NCI-H774 (cell line): ENCODE measurements around the gene TRPC4AP.

Experiments used
- DNase-seq: peaks from one replicate; lab custom pipeline; 2025; lab: John Stamatoyannopoulos, UW

The TRPC4AP gene

DNA sequence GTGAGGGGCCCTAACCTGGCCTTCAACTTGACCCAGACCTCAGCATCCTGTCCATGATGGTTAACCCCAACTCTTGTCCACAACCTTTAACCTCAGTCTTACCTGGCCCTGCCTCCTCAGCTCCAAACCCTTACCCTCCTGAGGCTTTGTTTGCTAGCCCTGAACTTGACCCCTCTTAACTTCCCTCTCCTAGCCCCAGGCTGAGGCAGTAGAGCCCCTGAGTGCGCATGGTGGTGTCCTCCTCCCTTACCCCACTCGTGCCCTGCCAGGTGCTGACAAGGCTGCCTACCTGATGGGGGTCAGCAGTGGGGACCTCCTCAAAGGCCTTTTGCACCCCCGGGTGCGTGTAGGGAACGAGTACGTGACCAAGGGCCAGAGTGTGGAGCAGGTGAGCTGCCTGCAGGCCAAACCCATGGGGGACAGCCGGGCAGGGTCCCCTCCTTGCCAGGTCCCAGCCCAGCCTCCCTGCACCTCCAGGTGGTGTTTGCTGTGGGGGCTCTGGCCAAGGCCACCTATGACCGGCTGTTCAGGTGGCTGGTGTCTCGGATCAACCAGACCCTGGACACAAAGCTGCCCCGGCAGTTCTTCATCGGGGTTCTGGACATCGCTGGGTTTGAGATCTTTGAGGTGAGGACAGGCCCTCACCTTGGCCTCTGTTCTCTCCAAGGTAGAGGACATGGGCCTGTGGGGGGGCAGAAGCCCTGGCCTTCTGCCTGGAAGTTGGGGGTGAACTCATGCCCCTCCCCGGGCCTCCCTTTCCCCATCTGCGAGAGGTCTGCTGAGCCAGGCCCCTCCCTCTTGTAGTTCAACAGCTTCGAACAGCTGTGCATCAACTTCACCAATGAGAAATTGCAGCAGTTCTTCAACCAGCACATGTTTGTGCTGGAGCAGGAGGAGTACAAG is 105.1 kb downstream of the TRPC4AP start:
- no peak for DNase-seq

DNA sequence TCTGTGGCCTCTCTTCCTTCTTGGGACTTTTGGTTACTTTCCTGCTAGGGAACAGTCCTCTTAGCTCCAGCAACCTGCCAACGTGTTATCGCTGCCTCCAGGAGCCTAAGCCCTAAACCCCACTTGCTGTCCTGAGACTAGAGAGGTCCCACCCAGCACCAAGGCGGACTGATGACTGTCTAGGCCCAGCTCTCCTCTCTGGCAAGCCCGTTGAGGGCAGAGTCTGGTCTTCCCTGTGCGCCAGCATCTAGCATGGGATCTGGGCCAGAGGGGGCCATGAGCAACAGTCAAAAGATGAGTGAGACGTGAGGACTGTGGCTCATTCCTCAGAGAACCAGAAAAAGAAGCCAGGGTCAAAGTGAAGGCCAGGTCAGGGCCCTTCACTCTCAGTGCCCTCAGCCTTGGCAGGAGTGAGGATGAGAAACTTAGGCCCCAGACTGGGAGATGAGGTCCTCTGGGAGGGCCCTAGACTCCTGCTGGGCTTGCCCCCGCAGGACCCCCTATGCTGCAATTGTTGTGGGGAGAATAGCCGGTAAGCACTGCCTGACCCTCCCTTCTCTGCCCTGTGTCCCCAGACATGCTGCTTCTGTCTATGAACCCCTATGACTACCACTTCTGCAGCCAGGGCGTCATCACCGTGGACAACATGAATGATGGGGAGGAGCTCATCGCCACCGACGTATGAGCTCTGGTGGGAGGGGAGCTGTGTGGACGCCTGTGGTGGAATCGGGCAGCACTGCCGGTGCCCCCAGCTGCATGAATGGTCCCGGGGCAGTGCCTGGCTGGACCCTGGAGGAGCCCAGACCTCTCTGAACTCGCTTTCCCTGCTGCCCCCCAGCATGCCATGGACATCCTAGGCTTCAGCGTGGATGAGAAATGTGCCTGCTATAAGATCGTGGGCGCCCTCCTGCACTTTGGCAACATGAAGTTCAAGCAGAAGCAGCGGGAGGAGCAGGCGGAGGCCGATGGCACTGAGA is 106.0 kb downstream of the TRPC4AP start:
- DNase-seq: no peak

DNA sequence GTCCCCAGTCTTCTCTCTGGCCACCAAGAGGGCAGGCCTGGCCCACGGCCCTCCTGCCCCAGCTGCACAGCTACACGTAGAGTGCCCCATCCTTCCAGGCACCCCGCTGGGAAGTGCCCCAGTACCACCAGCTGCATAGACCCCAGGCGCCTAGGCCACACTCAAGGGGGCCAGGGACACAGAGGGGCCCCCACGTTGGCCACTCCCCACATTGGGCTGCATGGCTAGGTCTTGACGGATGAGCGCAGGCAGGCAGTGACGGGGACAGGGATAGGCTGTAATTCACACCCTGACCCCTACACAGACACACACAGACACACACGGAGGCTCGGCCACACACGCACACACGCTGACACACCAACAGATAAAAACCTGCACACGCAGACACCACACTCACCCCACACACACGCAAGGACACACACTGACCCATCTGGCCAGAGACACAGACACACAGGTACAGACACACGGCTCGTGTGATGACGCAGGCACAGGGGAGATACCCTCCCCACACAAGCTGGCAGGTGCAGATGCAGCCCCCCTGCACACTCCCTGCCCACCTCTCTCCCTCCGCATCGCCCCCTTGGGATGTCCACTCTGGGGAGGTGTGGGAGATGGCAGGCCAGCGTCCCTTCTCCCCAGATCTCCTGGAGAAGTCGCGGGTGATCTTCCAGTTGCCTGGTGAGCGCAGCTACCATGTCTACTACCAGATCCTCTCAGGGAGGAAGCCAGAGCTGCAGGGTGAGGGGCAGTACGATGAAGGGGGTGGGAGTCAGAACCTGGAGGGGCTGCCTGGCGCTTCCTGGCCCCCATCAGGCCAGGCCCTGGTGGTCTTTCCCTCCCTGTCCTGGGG is 106.9 kb downstream of the TRPC4AP start:
- no peak for DNase-seq

DNA sequence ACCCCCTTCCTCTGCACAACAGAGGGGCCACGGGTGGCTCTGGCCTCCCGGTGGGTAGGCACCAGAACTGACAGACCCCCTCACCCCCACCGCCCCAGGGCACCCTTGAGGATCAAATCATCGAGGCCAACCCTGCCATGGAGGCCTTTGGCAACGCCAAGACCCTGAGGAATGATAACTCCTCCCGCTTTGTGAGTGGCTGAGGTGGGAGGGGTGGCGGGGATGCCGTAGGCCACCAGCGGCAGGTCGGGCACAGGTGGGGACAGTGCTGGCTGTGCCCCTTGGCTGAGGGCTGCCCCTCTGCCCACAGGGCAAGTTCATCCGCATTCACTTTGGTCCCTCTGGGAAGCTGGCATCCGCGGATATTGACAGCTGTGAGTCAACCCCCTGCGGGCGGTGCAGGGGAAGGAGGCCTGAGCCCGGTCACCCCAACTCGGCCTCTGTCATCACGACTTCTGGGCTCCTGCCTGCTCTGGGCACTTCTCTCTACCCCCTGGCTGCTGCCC is 107.8 kb downstream of the TRPC4AP start:
- DNase-seq: no peak

DNA sequence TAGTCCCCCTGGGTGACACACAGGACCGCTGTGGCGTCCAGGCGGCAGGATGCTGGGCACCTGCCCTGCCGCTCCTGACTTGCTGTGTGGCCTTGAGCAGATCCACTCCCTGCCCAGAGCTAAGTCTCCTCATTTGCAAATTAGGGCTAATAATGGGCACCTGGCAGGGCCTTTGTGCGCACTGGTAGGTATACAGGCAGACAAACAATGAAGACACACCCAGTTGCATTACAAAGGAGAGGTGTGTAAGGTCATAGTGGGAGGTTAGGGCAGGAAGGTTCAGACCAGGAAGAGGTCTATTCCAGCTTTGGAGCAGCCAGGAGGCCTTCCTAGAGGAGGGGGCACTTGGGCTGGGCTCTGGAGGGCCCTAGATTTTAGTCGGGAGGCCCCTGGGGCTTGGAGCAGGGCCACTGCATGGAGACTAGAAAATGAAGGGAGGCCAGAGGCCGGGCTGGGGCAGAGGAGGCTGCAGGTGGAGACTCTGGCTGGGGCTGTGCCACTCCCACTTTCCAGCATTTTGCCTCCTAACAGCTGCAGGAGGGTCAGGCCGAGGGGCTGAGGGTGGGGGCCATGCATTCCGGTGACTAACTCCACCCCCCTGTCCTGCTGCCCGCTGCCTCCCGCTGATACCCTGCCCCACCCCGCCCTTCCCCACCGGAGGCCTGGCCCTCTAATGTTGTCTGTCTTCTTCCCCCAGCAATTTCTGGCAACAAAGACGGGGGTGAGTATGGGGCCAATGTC is 108.4 kb downstream of the TRPC4AP start:
- peak; percentile 76 for DNase-seq

DNA sequence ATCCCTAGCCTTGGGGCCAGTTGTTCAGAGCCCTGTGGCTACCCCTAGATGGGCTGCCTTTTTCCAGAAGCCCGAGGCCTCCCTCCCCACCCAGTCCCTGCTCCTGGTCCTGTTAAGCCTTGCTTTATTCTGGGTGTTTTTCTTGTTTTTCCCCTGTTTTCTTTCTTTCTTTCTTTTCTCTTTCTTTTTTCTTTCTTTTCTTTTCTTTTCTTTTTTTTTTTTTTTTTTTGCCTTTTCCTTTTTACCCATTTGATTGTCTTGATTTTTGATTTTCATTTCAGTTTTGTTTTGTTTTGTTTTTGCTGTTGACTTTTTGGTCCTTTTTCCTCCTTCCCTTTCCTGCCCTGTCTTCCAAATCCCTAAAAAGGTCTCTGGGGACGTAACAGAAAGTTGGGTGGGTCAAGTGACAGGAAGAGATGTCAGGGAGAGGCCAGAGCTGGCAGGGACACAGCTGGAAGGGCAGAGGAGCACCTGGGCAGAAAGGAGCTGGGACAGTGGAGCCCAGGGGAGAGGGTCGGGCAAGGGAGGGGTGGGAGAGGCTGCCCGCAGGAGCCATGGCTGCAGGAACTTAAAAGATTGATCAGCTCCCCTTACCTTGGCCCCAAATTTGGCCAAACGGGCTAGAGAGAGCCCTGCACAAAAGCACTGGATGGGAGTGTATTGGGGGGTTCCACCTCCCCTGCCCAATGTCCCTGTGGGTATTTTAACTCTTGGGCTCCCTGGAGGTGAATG is 109.4 kb downstream of the TRPC4AP start:
- DNase-seq: no peak

DNA sequence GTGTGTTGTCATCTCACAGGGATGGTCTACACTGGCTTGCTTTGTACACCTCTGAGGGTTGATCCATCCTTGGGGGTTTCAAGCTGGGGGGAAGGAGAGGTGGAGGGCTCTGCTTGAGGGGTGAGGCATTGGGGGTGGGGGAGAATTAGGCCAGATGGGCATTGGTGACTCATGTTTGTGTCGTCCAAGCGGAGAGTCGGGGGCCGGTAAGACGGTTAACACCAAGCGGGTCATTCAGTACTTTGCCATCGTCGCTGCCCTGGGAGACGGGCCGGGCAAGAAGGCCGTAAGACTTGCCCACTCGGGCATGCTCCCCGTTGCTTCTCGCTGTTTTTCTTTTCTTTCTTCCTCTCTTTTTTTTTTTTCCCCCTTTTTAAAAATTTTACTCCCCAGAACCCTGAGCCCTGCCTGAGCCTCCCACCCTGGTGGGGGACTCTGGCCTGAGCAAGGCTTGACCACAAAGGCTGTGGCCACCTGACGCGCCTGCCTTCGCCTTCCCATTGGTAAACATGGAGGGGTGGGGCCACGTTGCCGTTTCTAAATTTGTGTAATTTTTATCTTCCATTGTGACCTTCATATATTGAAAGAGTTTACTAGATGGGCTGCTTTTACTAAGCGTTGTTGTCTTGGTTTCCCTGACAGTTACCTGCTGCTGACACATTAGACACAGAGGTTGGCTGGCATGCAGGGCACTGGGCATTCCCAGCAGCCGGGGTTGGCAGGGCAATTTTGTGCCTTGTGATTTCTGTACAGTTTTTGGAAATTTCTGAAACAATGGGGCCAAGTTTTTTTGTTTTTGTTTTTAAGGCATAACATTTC is 110.1 kb downstream of the TRPC4AP start:
- DNase-seq: no peak

DNA sequence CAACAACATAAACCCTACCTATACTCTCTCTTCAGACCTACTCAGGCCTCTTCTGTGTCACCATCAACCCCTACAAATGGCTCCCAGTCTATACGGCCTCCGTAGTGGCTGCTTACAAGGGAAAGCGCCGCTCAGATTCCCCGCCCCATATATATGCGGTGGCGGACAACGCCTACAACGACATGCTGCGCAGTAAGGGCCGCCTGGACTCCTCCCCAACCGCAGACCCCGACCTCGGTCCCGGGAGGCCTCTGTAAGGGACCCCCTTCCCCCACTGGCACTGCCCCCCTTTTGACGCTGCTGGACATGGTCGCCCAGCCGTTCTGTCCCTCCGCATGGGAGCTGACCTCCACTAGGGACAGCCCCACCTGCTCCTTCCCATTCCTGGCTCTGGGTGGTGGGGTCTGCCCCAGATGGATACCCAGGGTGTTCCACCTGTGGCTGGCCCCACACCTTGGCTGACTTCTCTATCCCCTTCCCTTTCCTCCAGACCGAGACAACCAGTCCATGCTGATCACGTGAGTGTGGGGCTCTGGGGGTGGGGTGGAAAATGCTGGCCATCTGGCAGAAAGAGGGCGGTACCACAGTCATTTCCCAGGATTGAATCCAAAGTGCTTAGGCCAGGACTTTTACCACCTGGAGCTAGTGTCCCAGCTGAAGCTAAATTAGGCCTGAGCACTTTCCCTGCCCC is 111.9 kb downstream of the TRPC4AP start:
- peak; percentile 16 for DNase-seq

DNA sequence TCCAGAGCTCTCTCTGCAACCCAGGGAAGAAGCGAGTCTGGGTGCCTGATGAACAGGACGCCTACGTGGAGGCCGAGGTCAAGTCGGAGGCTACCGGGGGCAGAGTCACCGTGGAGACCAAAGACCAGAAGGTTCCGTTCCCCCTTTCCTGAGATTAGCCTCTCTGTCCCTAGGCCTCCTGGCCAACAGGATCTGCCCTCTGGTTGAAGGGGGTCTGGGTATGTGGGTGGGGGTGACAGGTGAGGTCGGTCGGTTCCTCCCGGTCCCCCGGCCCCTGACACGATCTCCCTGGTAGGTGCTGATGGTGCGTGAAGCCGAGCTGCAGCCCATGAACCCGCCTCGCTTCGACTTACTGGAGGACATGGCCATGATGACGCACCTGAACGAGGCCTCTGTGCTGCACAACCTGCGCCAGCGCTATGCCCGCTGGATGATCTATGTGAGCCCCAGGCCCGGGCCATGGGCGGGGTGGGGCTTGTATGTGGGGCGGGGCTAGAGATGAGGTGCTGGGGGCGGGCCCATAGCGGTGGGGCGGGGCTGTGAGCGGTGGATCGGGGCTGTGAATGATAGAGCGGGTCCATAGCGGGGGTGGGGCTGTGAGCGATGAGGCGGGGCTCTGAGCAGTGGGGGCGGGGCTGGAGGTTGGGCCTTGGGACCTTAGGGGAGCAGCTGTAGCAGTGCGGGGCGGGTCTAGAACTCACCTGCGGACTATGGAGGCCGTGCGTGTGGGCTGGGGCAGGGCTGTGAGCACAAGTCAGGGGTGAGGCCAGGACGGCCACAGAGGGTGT is 113.0 kb downstream of the TRPC4AP start:
- DNase-seq: no peak

DNA sequence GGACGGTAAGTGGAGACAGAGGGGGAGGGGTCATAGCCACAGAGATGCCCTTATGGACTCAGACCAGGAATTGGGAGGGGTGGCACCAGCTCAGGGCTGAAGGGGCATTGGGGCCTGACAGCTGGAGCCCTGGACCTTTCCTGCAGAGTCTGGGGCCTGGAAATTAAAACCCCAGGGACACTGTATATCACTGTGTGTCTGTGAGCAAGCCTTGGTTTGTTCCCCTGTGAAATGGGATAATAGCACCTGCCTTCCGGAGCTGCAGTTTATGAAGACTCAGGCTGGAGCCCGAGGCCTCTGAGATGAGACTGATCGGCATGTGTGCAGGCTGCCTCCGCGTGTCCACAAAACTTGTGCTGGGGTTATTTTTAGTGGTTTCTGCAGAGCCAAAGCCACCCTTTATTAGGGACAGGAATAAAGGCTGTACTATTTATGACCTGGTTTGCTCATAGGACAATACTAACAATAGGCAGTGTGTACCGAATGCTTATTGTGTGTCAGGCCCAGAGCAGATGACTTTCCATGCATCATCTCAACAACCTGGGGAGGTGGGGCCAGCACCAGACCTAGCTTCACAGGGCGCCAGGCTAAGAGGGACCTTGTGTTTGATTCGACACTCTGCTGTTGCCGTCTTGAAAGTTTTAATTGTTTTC is 114.4 kb downstream of the TRPC4AP start:
- DNase-seq: peak; percentile 19

DNA sequence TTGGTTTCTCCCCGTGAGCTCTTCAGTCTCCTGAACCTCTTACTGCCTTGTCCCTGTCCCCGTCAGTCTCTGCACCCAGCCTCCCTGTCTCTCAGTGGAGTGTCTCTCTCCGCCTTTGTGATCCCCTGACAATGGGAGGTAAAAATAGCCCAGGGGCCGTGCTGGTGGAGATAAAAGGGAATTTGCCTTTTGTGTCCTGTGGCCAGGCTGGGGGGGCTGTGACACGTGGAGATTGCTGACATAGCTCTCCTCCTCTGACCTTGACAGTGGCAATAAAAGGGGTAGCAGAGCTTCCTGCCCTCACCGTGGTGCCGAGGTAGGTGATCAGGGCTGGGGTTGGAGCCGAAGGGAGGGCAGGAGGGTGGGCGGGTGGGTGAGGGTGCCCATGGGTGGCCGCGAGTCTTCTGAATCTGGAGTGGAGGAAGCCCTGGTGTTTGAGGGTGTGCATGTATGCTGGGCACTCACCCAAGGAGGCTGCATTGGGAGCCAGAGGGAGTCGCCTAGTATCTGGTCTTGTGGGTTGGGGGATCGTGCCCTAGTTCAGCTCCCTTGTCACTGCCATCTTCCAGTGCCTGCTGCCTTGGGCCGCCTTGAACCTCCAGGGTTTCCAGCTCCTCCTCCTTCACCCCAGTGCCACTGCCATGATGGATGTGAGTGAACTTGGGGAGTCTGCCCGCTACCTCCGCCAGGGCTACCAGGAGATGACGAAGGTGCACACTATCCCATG is 115.1 kb downstream of the TRPC4AP start:
- DNase-seq: no peak

DNA sequence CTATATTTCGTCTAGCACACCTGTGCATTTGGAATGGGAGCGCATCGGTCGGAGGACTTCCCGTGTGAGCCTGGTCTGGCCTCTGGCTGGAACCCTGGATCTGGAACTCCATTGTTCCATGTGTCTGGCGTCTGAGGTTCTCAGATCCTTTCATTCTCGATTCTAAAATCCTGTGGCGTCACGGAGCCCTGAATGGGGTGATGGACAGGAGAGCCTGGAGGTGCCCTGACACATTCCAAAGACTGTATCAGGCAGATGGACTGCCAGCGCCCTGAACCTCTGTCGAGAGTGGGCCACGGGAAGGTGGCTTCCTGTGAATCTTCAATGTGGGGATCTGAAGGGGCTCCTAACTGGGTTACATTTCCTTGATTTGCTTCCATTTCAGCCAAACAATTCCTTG is 116.3 kb downstream of the TRPC4AP start:
- no peak for DNase-seq

DNA sequence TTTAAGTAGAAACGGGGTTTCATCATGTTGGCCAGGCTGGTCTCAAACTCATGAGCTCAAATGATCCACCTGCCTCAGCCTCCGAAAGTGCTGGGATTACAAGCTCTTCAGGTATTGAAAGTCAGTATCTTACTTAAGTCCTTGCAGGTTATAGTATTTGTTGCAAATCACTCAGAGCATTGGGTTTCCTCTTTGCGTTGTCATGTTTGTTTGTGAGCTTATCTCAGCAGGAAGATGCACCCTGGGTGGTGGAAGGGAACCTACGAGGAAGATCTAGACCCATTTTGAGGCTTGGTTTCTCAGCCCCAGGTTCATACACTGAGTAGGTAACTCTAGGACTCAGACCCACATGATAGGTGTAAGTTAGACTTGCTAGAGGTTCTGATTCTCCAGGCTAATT is 118.4 kb downstream of the TRPC4AP start:
- no peak for DNase-seq

DNA sequence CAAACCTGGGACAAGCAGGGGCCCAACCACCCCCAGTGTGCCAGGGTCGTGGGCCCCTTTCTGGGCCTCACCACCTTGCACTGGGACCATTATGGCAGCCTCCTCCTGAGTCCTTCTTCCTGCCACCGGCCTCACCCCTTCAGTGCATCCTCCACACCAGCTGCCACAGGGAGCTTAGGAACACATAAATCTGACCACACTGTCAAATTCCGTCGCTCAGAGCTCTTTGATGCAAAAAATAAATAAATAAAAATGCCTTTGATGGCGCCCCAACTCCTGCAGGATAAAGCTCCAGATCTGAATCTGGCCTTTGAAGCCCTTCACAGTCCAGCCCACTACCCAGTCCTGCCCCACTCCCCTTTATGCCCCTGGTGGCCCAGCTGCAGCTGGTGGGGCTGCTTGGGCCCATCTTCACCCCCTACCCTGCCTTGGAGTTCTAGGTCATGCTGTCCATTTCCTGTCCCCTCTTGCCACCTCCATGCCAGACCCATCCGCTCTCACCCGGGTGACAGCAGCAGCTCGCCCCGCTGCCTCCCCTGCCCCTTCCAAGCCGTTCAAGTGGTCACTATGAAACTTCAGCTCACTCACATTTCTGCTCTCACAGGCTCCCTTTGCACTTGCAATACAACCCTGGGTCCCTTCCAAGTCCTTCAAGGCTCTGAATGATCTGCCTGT is 120.9 kb downstream of the TRPC4AP start:
- no peak for DNase-seq

DNA sequence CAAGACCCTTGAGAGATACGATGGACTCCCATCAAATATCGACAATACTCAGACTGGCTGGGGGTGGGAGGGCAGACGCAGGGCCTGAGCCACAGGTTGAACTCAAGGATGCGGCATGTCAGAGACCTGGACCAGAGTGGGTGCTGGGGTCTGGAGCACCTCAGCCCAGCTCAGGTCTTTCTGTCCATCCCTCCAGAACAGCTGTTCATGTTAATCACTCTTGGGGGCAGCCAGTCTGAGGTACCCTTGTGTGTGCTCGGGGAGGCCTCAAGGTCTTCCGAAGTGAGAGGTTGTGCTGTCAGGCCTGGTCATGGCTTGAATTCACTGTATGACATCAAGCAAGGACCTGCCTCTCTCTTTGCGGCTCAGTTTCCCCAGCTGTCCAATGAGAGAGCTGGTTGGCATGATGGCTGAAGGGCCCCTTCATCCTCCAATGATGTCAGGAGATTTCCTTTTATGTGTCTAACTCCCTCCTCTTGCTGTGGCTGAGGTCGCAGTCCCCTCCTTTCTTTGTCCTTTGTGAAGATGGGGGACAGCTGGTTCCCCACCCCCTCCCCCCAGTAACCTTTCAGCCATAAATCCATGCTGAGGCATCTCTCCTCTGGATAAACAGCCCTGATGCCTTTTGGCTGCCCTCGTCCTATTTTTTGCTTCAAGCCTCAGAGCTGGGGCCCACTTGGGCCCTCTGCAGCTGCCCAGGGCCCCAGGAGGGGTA is 121.6 kb downstream of the TRPC4AP start:
- DNase-seq: no peak
